Measurements from ENCODE around the gene JDP2. TPM values are rescaled to one million over a fixed set of nuclear protein-coding genes. Genes with fewer than 3 reads are reported as not detected.
A peak's percentile ranks its signal among the peaks of the same experiment; 100 is the strongest.

Gene JDP2
- total RNA-seq, 1 donor from 2014 or later, result 59.2 TPM

DNA sequence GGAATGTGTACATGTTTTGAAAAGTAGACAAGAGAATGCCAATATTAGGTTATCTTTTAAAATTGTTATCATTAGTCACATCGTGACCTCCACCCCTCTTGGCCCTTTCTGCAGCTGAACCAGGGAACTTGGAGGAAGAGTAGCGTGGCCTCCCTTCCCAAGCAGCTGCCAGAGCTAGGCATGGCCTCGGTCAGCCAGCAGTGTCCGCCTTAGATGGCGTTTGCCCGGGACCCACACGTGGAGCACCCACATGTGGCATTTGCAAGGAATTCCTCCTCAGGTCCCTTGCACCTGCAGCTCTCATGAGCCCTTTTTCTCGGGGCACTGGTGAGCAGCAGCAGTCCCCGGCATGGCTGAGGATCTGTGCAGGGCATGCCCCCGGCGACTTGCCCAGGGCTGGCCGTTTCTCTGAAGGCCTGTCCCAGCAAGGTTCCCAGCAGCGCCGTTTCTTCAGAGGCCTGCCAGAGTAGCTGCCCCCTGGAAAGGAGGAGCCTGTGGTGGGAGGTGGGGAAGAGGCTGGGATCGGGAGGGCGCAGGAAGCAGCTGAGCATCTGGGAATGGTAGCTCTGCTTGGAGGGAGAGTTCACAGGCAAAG is 10.8 kb downstream of the JDP2 start:
- no peaks in the 10 kb centered on the region for H3K27me3 ChIP-seq (ENCODE audit: low read depth)
- peaks cover 73% of the 10 kb centered on the region for H3K4me1 ChIP-seq
- peaks cover 96% of the 10 kb centered on the region for H3K36me3 ChIP-seq
- no peak overlapping the region for H3K27ac ChIP-seq
- H3K4me3 ChIP-seq, result no peak overlapping the region
- no peaks in the 10 kb centered on the region for H3K9me3 ChIP-seq
- DNase-seq (no peak), ATAC-seq (no peak)
- intact Hi-C loops (cut with DNase I), result no loop called here
- TF ChIP-seq CTCF (IDR thresholded peaks at IDR 0.05), result no peak

DNA sequence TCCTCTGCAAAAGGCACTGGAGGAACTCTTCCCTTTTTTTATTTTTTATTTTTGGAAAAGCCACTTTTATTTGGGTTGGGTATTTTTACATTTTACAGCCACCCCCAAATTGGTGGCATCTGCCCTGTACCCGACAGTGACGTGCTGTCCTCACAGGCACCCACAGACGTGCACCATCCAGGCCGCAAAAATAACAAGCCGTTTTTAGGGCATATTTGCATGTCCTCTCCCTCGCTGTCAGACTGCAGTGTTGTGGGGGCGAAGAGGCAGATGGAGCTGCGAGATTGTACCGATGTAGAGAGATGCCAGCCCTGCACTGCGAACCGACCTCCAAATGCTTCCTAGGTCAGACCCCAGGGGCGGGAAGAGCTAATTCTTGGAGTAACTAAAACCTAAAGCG is 12.2 kb downstream of the JDP2 start:
- TF ChIP-seq CTCF (IDR thresholded peaks at IDR 0.05), result no peak
- no peak for ATAC-seq
- Histone ChIP-seq H3K27ac (no peak overlapping the region), H3K27me3 (ENCODE audit: low read depth) (no peaks in the 10 kb centered on the region), H3K4me3 (no peak overlapping the region), H3K36me3 (peaks cover 95% of the 10 kb centered on the region), H3K9me3 (no peaks in the 10 kb centered on the region), H3K4me1 (peaks cover 69% of the 10 kb centered on the region)
- DNase-seq, result no peak
- intact Hi-C loops (cut with DNase I), result no loop called here

DNA sequence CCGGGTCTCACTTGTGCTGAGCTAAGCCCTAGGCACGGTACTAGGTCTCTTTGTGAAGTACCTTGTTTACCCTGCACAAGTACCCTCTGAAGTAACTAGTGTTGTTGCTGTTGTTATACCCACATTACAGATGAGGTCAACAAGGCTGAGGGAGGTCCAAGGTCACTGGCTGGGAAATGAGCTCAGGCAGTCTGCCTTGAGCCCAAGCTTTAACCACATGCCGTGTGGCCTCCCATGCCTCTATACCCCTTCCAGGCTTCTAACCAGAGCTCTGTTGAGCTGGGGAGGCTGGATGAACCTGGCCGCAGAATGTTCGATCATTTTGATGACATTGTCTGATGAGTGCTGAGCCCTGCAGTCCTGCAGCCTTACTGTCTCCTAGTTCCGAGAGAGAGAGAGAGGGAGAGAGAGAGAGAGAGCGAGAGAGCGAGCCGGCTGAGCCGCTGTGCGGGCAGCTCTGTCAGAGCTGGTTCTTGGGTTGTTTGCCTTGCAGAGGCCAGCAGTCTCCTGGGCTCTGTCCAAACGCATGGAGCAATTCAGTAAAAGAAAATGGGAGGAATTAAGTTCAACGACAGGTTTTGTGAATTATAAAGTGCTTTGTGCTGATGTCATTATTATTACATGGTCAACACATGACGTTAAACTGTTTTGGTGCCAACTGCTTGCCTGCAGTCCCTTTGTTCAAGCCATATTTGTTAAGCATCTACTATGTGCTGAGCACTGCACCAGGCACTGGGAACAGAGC is 13.1 kb downstream of the JDP2 start:
- Histone ChIP-seq H3K9me3 (no peaks in the 10 kb centered on the region), H3K36me3 (peaks cover 94% of the 10 kb centered on the region), H3K4me1 (peaks cover 60% of the 10 kb centered on the region), H3K27ac (peak overlapping the region; percentile 76), H3K27me3 (ENCODE audit: low read depth) (no peaks in the 10 kb centered on the region), H3K4me3 (no peak overlapping the region)
- intact Hi-C loops (cut with DNase I), result no loop called here
- DNase-seq, result peak; percentile 65
- no peak for TF ChIP-seq CTCF (IDR thresholded peaks at IDR 0.05)
- ATAC-seq, result peak; percentile 72 to 76

- H3K9me3 ChIP-seq, result no peaks in the 10 kb centered on the region
- TF ChIP-seq CTCF (IDR thresholded peaks at IDR 0.05), result no peak
- no peak overlapping the region for H3K4me3 ChIP-seq
- H3K27me3 ChIP-seq (ENCODE audit: low read depth), result no peaks in the 10 kb centered on the region
- H3K36me3 ChIP-seq, result peaks cover 92% of the 10 kb centered on the region
- intact Hi-C loops (cut with DNase I), result no loop called here
- peak overlapping the region; percentile 76 for H3K27ac ChIP-seq
- ATAC-seq (peak; percentile 26 to 37), DNase-seq (no peak)
- peaks cover 60% of the 10 kb centered on the region for H3K4me1 ChIP-seq
Observed at GRCh38 chr14:75441728-75442127, 13.9 kb downstream of the JDP2 start.

DNA sequence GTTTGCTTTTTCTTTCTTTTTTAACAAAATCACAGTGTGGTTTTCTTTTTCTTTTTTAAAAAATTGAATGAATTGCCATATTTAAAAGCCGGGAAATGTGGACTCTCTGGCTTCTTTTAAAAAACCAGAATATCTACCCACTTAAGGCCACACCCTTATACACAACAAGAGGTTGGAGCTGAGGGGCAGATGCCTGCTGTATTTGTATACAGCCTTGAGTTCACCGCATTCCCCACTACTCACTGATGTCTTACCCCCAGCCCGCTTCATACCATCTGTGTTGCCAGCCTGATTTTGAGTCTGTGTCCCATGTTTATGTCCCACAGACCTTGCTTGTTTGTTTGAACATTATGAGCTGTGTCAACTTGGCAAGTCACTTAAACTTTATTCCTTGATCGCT is 14.3 kb downstream of the JDP2 start:
- H3K4me1 ChIP-seq, result peaks cover 58% of the 10 kb centered on the region
- no peaks in the 10 kb centered on the region for H3K9me3 ChIP-seq
- intact Hi-C loops (cut with DNase I), result no loop called here
- DNase-seq (no peak), ATAC-seq (peak; percentile 60 to 72)
- H3K36me3 ChIP-seq, result peaks cover 92% of the 10 kb centered on the region
- no peaks in the 10 kb centered on the region for H3K27me3 ChIP-seq (ENCODE audit: low read depth)
- H3K27ac ChIP-seq, result peak overlapping the region; percentile 76
- TF ChIP-seq CTCF (IDR thresholded peaks at IDR 0.05), result no peak
- no peak overlapping the region for H3K4me3 ChIP-seq

Data from lower lobe of right lung (tissue), 2 donors.